ENCODE results near the gene GARIN5B.
"Not testable (repeated sequence)": the region's sequence is repeated elsewhere in the genome, so short reads cannot be mapped to it uniquely, and the experiment has no call there.

Gene GARIN5B

GRCh38 chr19:55362990-55363716, at the start of gene GARIN5B:
Gene GARIN5B, minus strand, starts transcription at chr19:55363260. Its CDS starts 194 bp downstream, at chr19:55363066.
- Histone ChIP-seq H3K4me3 (ENCODE audit: low read depth, low read length, poor library complexity, severe bottlenecking) (no peak within 1 kb of the TSS), H4K20me1 (ENCODE audit: insufficient read depth, low read length) (no peaks in the 10 kb centered on the region), H3F3A (ENCODE audit: insufficient read depth, low read length) (no peaks in the 10 kb centered on the region), H3K27ac (ENCODE audit: low read depth, low read length, poor library complexity, severe bottlenecking) (no peak within 1 kb of the TSS), H3K36me3 (ENCODE audit: insufficient read depth, low read length) (no peaks in the 10 kb centered on the region), H3K27me3 (ENCODE audit: insufficient read depth, low read length) (peaks cover 9% of the 10 kb centered on the region; the same call in 1 of the 2 replicates), H3K79me2 (ENCODE audit: insufficient read depth, low read length) (no peaks in the 10 kb centered on the region), H3K9me3 (ENCODE audit: low read length) (no peaks in the 10 kb centered on the region), H3K9ac (ENCODE audit: low read length) (no peak within 1 kb of the TSS), H3K9me2 (ENCODE audit: low read depth, low read length) (no peaks in the 10 kb centered on the region), H3K4me1 (ENCODE audit: insufficient read depth, low read length, severe bottlenecking) (no peaks in the 10 kb centered on the region), H3K4me2 (ENCODE audit: low read length) (no peak within 1 kb of the TSS), H2AFZ (ENCODE audit: low read length) (no peak within 1 kb of the TSS)
- TF ChIP-seq, protein P1, sequence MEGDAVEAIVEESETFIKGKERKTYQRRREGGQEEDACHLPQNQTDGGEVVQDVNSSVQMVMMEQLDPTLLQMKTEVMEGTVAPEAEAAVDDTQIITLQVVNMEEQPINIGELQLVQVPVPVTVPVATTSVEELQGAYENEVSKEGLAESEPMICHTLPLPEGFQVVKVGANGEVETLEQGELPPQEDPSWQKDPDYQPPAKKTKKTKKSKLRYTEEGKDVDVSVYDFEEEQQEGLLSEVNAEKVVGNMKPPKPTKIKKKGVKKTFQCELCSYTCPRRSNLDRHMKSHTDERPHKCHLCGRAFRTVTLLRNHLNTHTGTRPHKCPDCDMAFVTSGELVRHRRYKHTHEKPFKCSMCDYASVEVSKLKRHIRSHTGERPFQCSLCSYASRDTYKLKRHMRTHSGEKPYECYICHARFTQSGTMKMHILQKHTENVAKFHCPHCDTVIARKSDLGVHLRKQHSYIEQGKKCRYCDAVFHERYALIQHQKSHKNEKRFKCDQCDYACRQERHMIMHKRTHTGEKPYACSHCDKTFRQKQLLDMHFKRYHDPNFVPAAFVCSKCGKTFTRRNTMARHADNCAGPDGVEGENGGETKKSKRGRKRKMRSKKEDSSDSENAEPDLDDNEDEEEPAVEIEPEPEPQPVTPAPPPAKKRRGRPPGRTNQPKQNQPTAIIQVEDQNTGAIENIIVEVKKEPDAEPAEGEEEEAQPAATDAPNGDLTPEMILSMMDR (IDR thresholded peaks at IDR 0.05; ENCODE audit: low read length) = no peak
- no peak for TF ChIP-seq EZH2 (IDR thresholded peaks at IDR 0.05; ENCODE audit: borderline replicate concordance, low read length)

DNA sequence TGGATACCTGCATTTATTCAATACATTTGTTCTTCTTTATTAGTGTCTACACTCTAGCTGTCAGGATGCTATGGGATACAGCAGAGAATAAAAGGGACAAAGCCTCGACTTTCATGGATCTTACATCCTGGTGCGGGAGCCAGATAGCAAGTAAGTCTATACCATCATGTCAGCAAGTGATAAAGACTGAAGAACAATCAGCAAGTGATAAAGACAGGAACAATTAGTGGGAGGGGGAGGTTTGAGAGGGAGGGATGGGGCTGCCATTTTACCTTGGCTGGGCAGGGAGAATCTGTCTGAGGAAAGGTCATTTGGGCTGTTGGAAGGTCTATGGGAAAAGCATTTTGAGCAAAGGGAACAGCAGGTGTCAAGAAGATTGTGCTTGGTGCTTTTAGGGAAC, 47.1 kb upstream of the GARIN5B start:
- H3K36me3 ChIP-seq (ENCODE audit: insufficient read depth, low read length) = peaks cover 26% of the 10 kb centered on the region
- no peak overlapping the region for H3K4me3 ChIP-seq (ENCODE audit: low read depth, low read length, poor library complexity, severe bottlenecking)
- H3F3A ChIP-seq (ENCODE audit: insufficient read depth, low read length) = no peaks in the 10 kb centered on the region
- H3K9me3 ChIP-seq (ENCODE audit: low read length) = no peaks in the 10 kb centered on the region
- H3K9me2 ChIP-seq (ENCODE audit: low read depth, low read length) = no peaks in the 10 kb centered on the region
- H3K4me1 ChIP-seq (ENCODE audit: insufficient read depth, low read length, severe bottlenecking) = peaks cover 23% of the 10 kb centered on the region
- no peaks in the 10 kb centered on the region for H3K27me3 ChIP-seq (ENCODE audit: insufficient read depth, low read length)
- no peak overlapping the region for H3K9ac ChIP-seq (ENCODE audit: low read length)
- no peak overlapping the region for H3K4me2 ChIP-seq (ENCODE audit: low read length)
- no peak overlapping the region for H3K27ac ChIP-seq (ENCODE audit: low read depth, low read length, poor library complexity, severe bottlenecking)
- H2AFZ ChIP-seq (ENCODE audit: low read length) = no peak overlapping the region
- H3K79me2 ChIP-seq (ENCODE audit: insufficient read depth, low read length) = peaks cover 19% of the 10 kb centered on the region
- no peak for TF ChIP-seq EZH2 (IDR thresholded peaks at IDR 0.05; ENCODE audit: borderline replicate concordance, low read length)
- TF ChIP-seq, protein P1 (IDR thresholded peaks at IDR 0.05; ENCODE audit: low read length) = no peak
- no peaks in the 10 kb centered on the region for H4K20me1 ChIP-seq (ENCODE audit: insufficient read depth, low read length)

DNA sequence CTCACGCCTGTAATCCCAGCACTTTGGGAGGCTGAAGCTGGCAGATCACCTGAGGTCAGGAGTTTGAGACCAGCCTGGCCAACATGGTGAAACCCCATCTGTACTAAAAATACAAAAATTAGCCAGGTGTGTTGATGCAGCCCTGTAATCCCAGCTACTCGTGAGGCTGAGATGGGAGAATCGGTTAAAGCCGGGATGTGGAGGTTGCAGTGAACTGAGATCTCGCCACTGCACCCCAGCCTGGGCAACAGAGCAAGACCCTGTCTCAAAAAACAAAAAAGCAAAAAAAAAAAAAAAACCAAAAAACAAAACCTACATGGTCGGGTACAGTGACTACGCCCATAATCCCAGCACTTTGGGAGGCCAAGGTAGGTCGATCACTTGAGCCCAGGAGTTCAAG, 46.1 kb upstream of the GARIN5B start:
- H3K27me3 ChIP-seq (ENCODE audit: insufficient read depth, low read length); H3K9me2 ChIP-seq (ENCODE audit: low read depth, low read length); H3F3A ChIP-seq (ENCODE audit: insufficient read depth, low read length); H3K4me2 ChIP-seq (ENCODE audit: low read length); H3K9ac ChIP-seq (ENCODE audit: low read length); H3K9me3 ChIP-seq (ENCODE audit: low read length); H3K4me3 ChIP-seq (ENCODE audit: low read depth, low read length, poor library complexity, severe bottlenecking); H4K20me1 ChIP-seq (ENCODE audit: insufficient read depth, low read length); H3K27ac ChIP-seq (ENCODE audit: low read depth, low read length, poor library complexity, severe bottlenecking); H2AFZ ChIP-seq (ENCODE audit: low read length): not testable (repeated sequence)
- H3K36me3 ChIP-seq (ENCODE audit: insufficient read depth, low read length) = peaks cover 33% of the 10 kb centered on the region
- peaks cover 26% of the 10 kb centered on the region for H3K4me1 ChIP-seq (ENCODE audit: insufficient read depth, low read length, severe bottlenecking)
- peaks cover 19% of the 10 kb centered on the region for H3K79me2 ChIP-seq (ENCODE audit: insufficient read depth, low read length)

DNA sequence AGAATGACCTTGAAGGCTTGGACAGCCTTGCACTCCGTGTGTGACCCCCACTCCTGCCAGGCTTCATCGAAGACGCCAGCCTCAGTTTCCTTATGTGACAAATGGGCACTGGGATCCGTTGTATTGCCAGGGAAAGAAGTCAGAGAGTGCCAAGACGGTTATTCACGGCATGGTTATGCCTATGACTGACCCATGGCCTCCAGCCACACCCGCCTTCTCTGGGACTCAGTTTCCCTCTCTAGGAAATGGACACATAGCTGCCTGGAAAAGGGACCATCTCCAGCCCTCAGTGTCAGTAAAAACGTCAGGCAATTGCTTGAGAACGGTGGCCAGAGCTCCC, 45.4 kb upstream of the GARIN5B start:
- Histone ChIP-seq H3F3A (ENCODE audit: insufficient read depth, low read length) (no peaks in the 10 kb centered on the region), H3K9me3 (ENCODE audit: low read length) (no peaks in the 10 kb centered on the region), H2AFZ (ENCODE audit: low read length) (no peak overlapping the region), H3K4me2 (ENCODE audit: low read length) (peak overlapping the region; percentile 68), H3K4me1 (ENCODE audit: insufficient read depth, low read length, severe bottlenecking) (peaks cover 26% of the 10 kb centered on the region), H3K4me3 (ENCODE audit: low read depth, low read length, poor library complexity, severe bottlenecking) (peak overlapping the region; percentile 42), H3K27ac (ENCODE audit: low read depth, low read length, poor library complexity, severe bottlenecking) (peak overlapping the region; percentile 96), H3K9ac (ENCODE audit: low read length) (peak overlapping the region; percentile 51; the same call in 1 of the 2 replicates), H3K79me2 (ENCODE audit: insufficient read depth, low read length) (peaks cover 19% of the 10 kb centered on the region), H3K36me3 (ENCODE audit: insufficient read depth, low read length) (peaks cover 38% of the 10 kb centered on the region), H4K20me1 (ENCODE audit: insufficient read depth, low read length) (no peaks in the 10 kb centered on the region), H3K27me3 (ENCODE audit: insufficient read depth, low read length) (no peaks in the 10 kb centered on the region), H3K9me2 (ENCODE audit: low read depth, low read length) (no peaks in the 10 kb centered on the region)
- TF ChIP-seq EZH2 (IDR thresholded peaks at IDR 0.05; ENCODE audit: borderline replicate concordance, low read length) = no peak
- TF ChIP-seq, protein P1 (IDR thresholded peaks at IDR 0.05; ENCODE audit: low read length) = no peak
